GM12892 (cell line): Measurements from ENCODE around the gene RNF113B.

ENCODE experiments used
- POLR2A ChIP-seq: IDR thresholded peaks from 2 replicates; pipeline ENCODE4 v1.6.1; 2011; ENCODE audit warnings: low read depth, low read length, control low read depth
- POLR2AphosphoS5 ChIP-seq: IDR thresholded peaks from 2 replicates; pipeline ENCODE4 v1.6.1; 2011; ENCODE audit warnings: low read depth, low read length, control low read depth

GRCh38 chr13:98157609-98158008, 19.5 kb downstream of the RNF113B start:
- TF ChIP-seq POLR2A: no peak
- no peak for TF ChIP-seq POLR2AphosphoS5
